Measurements from ENCODE around the gene ABHD17A. TPM values are rescaled to one million over a fixed set of nuclear protein-coding genes. Genes with fewer than 3 reads are reported as not detected.

Gene ABHD17A
- total and polyA plus RNA-seq, 7 donors: 60.7 to 97.1 (median 86.6) TPM

- intact Hi-C loops (cut with DNase I): no loop called here
- Histone ChIP-seq H3K36me3 (no peaks in the 10 kb centered on the region), H3K27ac (peak within 1 kb of the TSS; percentile 84 to 89 (median 86)), H3K9me3 (no peaks in the 10 kb centered on the region), H3K27me3 (no peaks in the 10 kb centered on the region), H3K4me3 (peak within 1 kb of the TSS; percentile 59 to 76 (median 72)), H3K4me1 (peaks cover 0 to 31% (median 23%) of the 10 kb centered on the region in 4 donors)
- peak; percentile 100 for DNase-seq
- WGBS, 2 donors: 0 to 1% methylated on average over 92 of the region's 92 CpGs
- peak; percentile 76 to 89 (median 82) for TF ChIP-seq POLR2AphosphoS5 (IDR thresholded peaks at IDR 0.05)
- TF ChIP-seq, protein P1, sequence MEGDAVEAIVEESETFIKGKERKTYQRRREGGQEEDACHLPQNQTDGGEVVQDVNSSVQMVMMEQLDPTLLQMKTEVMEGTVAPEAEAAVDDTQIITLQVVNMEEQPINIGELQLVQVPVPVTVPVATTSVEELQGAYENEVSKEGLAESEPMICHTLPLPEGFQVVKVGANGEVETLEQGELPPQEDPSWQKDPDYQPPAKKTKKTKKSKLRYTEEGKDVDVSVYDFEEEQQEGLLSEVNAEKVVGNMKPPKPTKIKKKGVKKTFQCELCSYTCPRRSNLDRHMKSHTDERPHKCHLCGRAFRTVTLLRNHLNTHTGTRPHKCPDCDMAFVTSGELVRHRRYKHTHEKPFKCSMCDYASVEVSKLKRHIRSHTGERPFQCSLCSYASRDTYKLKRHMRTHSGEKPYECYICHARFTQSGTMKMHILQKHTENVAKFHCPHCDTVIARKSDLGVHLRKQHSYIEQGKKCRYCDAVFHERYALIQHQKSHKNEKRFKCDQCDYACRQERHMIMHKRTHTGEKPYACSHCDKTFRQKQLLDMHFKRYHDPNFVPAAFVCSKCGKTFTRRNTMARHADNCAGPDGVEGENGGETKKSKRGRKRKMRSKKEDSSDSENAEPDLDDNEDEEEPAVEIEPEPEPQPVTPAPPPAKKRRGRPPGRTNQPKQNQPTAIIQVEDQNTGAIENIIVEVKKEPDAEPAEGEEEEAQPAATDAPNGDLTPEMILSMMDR (IDR thresholded peaks at IDR 0.05): no peak
- TF ChIP-seq POLR2A (IDR thresholded peaks at IDR 0.05): peak; percentile 40 to 74
- TF ChIP-seq EP300 (IDR thresholded peaks at IDR 0.05): peak in 1 of 4 donors; percentile 26
Observed at GRCh38 chr19:1905110-1905862, 20.0 kb upstream of the ABHD17A start, which contains the start of the genes ADAT3 and SCAMP4. TSS of gene ADAT3 (plus strand) at chr19:1905399. CDS start at chr19:1912048, 6,649 bp downstream. TSS of gene SCAMP4 (plus strand) at chr19:1905399. CDS start at chr19:1915020, 9,621 bp downstream.

DNA sequence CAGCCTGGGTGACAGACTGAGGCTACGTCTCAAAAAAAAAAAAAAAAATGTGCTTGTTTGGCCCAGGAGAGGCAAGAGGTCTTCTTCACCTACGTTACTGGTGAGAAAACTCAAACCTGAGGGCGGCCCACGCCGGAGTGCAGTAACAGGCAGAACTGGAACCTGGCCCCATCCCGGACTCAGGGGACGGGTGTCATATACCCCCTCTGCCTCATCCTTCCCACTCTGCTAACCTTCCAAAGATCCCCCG lies 19.5 kb upstream of the ABHD17A start:
- no peak for DNase-seq
- Histone ChIP-seq H3K9me3 (no peaks in the 10 kb centered on the region), H3K27me3 (no peaks in the 10 kb centered on the region), H3K36me3 (no peaks in the 10 kb centered on the region), H3K27ac (peak overlapping the region; percentile 67 to 89 (median 86)), H3K4me1 (peaks cover 0 to 31% (median 21%) of the 10 kb centered on the region in 4 donors), H3K4me3 (peak overlapping the region in 3 of 4 donors; percentile 59 to 76 (median 70))
- 38 to 41% methylated on average over 8 of the region's 8 CpGs for WGBS, 2 donors
- TF ChIP-seq EP300 (IDR thresholded peaks at IDR 0.05): no peak
- TF ChIP-seq POLR2A (IDR thresholded peaks at IDR 0.05): no peak
- TF ChIP-seq, protein P1 (IDR thresholded peaks at IDR 0.05): no peak
- TF ChIP-seq POLR2AphosphoS5 (IDR thresholded peaks at IDR 0.05): no peak
- intact Hi-C loops (cut with DNase I): no loop called here

DNA sequence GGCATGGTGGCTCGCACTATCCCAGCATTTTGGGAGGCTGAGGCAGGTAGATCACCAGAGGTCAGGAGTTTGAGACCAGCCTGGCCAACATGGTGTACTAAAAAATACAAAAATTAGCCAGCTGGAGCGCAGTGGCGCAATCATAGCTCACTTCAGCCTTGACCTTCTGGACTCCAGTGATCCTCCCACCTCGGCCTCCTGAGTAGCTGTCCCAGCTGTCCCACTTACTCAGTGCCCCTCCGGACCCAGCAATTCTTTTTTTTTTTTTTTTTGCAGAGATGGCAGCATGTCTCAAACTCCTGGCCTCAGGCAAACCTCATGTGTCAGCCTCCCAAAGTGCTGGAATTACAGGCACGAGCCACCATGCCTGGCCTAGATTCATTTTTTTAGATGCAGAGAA lies 17.6 kb upstream of the ABHD17A start:
- no peaks in the 10 kb centered on the region for H3K9me3 ChIP-seq
- WGBS, 2 donors: 70 to 85% methylated on average over 6 of the region's 6 CpGs
- DNase-seq: no peak
- no peaks in the 10 kb centered on the region for H3K36me3 ChIP-seq
- H3K4me1 ChIP-seq: peaks cover 0 to 26% (median 13%) of the 10 kb centered on the region in 4 donors
- no peak overlapping the region for H3K4me3 ChIP-seq
- H3K27me3 ChIP-seq: no peaks in the 10 kb centered on the region
- intact Hi-C loops (cut with DNase I): no loop called here
- H3K27ac ChIP-seq: peak overlapping the region in 2 of 4 donors; percentile 14 to 30
- no peak for TF ChIP-seq POLR2A (IDR thresholded peaks at IDR 0.05)
- no peak for TF ChIP-seq POLR2AphosphoS5 (IDR thresholded peaks at IDR 0.05)
- no peak for TF ChIP-seq EP300 (IDR thresholded peaks at IDR 0.05)
- TF ChIP-seq, protein P1 (IDR thresholded peaks at IDR 0.05): no peak

- intact Hi-C loops (cut with DNase I): no loop called here
- Histone ChIP-seq H3K27ac (peak overlapping the region in 3 of 4 donors; percentile 37 to 59 (median 57)), H3K4me1 (peaks cover 0 to 27% (median 21%) of the 10 kb centered on the region in 4 donors), H3K4me3 (no peak overlapping the region), H3K36me3 (no peaks in the 10 kb centered on the region), H3K9me3 (no peaks in the 10 kb centered on the region), H3K27me3 (no peaks in the 10 kb centered on the region)
- peak; percentile 77 for DNase-seq
- 91% methylated on average over 16 of the region's 16 CpGs for WGBS, 2 donors
- TF ChIP-seq EP300 (IDR thresholded peaks at IDR 0.05): no peak
- TF ChIP-seq POLR2AphosphoS5 (IDR thresholded peaks at IDR 0.05): peak in 2 of 4 donors; percentile 5 to 9
Observed at GRCh38 chr19:1901940-1902404, 16.7 kb upstream of the ABHD17A start.

DNA sequence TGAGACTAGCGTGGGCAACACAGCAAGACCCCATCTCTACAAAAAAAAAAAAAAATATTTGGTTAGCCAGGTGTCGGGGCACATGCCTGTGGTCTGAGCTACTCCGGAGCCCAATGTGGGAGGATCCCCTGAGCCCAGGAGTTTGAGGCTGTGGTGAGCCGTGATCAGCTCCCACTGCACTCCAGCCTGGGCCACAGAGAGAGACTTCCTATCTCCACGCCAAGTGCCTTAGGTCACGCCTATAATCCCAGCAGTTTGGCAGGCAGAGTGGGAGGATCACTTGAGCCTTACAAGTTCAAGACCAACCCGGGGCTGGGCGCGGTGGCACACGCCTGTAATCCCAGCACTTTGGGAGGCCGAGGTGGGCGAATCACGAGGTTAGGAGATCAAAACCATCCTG lies 11.2 kb upstream of the ABHD17A start:
- intact Hi-C loops (cut with DNase I): no loop called here
- H3K4me1 ChIP-seq: peaks cover 0 to 21% (median 10%) of the 10 kb centered on the region in 4 donors
- no peak overlapping the region for H3K27ac ChIP-seq
- H3K9me3 ChIP-seq: no peaks in the 10 kb centered on the region
- 74 to 75% methylated on average over 13 of the region's 13 CpGs for WGBS, 2 donors
- no peak overlapping the region for H3K4me3 ChIP-seq
- no peak for DNase-seq
- TF ChIP-seq POLR2AphosphoS5 (IDR thresholded peaks at IDR 0.05): no peak
- no peak for TF ChIP-seq EP300 (IDR thresholded peaks at IDR 0.05)
- TF ChIP-seq, protein P1 (IDR thresholded peaks at IDR 0.05): no peak
- no peak for TF ChIP-seq POLR2A (IDR thresholded peaks at IDR 0.05)
- no peaks in the 10 kb centered on the region for H3K36me3 ChIP-seq
- H3K27me3 ChIP-seq: no peaks in the 10 kb centered on the region
